Forelimb muscle (tissue), 1 donor: ENCODE results near the gene STC2. TPM values are rescaled to one million over a fixed set of nuclear protein-coding genes. Genes with fewer than 3 reads are reported as not detected.

ENCODE experiments used
- DNase-seq: peaks from one replicate; pipeline ENCODE4 v3.0.0-alpha.2; 2013; ENCODE audit warnings: low read depth
- polyA plus RNA-seq: library from polyadenylated mRNA; unstranded; fragments of 120-200 nt; gene quantifications from one replicate; pipeline ENCODE4 v1.2.1, GENCODE V29; 2013; ENCODE audit not compliant: insufficient read length

Gene STC2
- polyA plus RNA-seq, 1 donor, result 5.7 TPM

DNA sequence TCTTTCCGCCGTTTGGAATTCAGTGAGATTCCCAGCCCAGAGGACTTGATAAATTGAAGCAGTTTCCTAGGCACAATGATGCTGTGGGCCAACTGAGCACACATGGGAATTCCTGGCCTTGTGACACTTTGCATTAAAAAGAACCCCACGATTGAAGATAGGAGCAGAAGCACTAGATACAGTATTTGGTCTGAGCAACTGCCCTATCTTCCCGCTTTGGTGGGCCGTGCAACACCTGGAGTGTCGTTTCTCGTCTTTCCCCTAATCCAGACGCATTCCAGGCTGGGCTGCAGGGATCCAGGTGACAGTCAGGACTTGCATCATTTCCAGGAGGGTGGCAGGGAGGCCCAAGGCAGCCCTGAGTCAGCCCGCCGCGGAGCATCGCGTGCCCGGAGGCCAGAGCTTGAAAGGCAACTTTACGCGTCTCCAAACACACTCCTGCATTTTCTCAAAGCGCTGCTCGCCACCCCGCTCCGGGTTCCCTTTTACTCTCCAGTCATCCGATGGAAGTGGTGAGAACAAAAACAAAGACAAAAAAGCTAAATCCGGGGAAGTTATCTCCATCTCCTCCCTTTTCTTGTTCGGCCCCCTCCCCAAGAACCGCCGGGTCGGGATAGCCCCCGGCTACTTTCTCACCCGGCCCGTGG is 753 bp upstream of the STC2 start:
- no peak for DNase-seq

DNA sequence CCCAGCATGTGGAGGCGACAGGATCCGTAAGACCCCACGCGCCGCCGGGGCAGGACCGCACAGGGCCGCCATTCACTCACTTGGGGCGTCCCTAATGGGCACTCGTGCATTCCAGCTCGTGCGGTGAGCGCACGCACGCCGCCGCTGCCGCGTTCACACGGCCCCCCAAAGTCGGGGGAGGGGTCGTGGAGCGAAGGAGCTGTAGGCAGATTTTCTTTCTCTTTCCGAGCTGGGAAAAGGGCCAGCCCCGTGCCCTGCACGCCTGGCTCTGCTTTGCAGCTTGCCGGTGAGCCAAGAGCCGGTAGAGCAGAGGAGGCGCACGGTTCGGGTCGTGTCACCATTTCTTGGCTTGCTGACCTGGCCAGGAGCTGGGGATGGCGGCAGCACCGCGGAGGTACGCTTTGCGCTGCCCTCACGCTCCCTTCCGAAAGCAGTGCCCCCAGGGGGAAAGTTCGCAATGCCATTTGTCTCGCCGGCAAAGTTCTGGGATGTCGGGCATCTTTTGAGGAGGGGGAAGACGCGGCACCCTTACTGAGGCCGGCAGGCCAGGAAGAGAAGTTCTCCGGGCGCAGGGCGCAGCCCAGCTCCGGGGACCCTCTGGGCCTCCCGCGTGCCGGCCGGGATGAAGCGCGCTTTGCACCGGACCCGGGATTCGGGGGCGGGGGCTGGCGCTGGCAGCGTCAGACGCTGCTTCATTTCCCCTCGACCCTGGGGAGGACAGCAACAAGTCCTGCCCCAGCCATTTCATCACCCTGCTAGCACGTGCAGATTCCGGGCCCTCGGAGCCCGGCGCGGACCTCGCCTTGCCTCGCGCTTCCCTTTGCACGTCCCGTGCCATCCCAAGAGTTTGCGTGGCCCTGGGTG is 898 bp downstream of the STC2 start:
- no peak for DNase-seq

GRCh38 chr5:173326501-173326960 is 1.7 kb downstream of the STC2 start:
- DNase-seq, result no peak

DNA sequence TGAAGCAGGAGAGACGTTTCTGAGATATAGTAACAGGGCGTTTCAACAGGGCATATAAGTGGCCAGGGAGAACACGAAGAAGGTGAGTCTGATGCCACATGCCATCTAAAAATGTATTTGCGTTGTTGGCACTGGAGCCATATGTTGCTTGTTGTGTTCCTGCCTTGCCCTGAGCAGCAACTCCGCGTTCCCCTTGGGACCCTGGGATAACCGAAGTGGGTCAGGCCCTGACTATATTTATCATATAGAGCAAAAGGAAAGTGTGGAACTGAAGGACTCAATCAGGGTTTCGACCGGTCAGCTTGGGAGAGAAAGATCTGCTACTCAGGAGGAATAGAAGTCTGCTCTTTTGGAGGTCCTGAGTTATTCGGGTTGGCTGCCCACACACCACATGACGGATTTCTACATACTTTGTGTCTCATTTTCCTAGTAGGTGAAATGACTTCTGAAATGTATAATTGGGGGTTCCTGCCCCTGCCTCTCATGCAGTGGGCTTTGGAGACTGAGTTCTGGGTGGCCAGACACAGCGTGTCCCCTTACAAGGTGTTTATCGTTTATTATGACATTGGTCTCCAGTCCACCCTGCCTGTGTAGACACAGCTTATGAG is 3.0 kb downstream of the STC2 start:
- no peak for DNase-seq

- DNase-seq, result no peak
Measured at GRCh38 chr5:173324115-173325001, 3.9 kb downstream of the STC2 start.

DNA sequence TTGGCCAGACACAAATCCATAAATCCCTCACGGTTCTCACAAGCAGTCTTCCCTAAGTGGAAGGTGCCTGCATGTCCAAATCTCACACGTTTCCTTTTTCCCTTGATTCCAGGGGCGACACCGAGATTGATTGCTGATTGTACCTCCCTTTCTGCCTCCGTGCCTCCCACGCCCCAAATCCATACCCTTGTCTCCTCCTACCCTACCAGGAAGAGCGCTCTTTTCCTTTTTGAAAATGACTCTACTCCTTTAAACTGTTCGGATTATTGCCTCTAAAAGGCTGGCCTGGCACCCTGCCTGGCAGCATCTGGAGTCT is 4.5 kb downstream of the STC2 start:
- DNase-seq, result no peak

DNA sequence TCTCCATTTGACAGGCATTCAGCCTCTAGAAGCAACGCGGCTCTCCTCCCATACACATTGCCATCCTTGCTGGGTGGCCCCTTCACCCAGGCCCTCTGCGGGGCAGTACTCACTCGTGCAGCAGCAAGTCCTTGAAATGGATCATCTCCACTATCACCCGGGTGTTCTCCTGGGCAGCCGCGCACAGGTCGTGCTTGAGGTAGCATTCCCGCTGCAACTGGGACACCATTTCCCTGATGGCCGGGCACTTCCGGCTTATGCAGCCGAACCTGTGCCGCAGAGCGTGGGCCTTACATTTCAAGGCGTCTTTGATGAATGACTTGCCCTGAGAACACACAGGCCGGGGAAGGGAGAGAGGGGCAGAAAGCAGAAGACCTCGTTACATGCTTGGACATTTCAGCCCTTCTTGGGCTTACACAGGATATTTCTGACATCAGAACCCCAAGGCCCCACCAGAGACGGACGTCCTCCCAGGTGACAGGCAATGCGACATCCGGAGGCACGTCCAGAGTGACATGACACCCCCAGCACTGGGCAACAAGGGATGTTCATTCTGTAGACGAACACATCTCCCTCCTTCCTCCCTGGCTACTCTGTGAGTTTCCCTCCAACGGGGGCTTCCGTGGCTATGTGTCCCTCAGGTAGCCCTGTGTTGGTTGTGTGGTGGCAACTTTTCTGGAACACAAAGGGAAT is 5.0 kb downstream of the STC2 start:
- DNase-seq, result no peak

GRCh38 chr5:173321886-173322285 is 6.3 kb downstream of the STC2 start:
- DNase-seq, result no peak

GRCh38 chr5:173320259-173320658 is 8.0 kb downstream of the STC2 start:
- no peak for DNase-seq

GRCh38 chr5:173319646-173320045 is 8.6 kb downstream of the STC2 start:
- DNase-seq, result no peak

- no peak for DNase-seq
Measured at GRCh38 chr5:173318881-173319620, 9.2 kb downstream of the STC2 start.

GRCh38 chr5:173318330-173318729 is 9.9 kb downstream of the STC2 start:
- DNase-seq, result no peak

DNA sequence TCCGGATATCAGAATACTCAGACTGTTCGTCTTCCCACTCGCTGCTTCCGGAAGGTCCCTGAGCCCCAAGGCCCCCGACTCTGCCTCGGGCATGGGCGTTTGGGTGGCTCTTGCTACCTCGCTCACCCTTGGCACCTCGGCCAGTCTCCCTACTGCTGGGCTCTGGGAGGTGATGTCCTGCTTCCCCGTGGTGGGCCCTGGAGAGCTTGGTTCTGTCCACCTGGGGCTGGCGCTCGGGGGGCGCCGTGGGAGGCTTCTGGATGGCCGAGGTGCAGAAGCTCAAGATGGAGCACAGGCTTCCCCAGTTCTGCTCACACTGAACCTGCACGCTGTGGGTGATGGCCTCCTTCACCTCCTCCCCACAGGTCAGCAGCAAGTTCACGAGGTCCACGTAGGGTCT is 10.4 kb downstream of the STC2 start:
- no peak for DNase-seq

- no peak for DNase-seq
Measured at GRCh38 chr5:173317091-173317730, 11.0 kb downstream of the STC2 start.

DNA sequence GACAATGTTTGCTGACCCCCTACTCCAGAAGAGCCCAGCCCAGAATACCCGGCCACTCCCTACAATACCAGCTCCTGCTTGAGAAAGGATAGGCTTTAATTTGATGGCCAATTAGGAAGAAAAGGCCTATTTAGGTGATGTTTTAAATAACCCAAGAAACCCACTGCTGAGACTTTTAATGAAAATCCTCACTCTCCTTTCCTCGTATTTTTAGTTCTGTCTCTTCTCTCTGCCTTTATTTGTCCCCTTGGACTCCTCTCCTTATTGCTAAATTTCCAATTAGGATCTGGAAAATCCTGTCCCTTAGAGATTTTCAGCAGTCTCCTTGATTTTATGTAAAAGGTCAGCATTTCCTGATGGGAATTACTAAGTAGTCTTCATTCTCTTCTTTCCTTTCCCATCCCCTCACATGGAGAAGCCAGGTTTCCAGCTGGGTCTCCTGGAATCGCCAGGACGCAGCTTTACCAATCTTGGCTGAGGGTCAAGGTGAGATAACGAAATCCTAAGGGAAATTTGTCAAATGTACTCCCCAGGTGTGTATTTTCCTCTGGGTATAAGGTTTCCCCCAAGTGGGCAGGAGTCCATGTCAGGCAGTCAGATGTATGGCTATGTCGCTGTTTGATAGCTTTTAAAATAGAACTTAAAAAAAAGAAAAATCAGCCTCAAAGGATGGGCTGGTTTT is 11.7 kb downstream of the STC2 start:
- DNase-seq, result no peak

GRCh38 chr5:173315495-173316338 is 12.5 kb downstream of the STC2 start:
- peak; percentile 73 for DNase-seq

- no peak for DNase-seq
Measured at GRCh38 chr5:173314166-173314952, 13.9 kb downstream of the STC2 start.

DNA sequence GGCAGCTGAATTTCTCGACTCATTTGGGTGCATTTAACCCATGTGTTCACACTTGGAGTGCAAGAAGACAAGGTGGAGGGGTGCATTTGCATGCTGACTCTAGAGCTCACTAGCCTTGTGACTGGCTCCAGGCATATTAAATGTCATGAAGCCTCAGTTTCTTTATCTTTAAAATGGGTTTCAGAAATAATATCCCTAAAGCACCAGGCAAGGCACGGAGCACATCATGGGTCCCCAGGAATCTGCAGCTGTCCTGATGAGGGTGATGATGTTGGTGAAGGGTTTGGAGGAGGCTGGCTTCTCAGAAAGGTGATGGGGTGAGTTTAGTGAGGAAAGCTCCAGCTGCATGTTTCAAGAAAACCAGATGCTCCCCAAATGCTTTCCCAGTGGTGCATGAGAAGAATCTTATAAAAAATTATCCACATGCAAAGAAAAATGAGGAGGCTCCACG is 14.8 kb downstream of the STC2 start:
- no peak for DNase-seq
